NCI-H524 treated with DMSO at 0.1 percent for 48 hours (cell line): ENCODE results near the gene DPH3.
"Not testable (repeated sequence)": the region's sequence is repeated elsewhere in the genome, so short reads cannot be mapped to it uniquely, and the experiment has no call there.

Experiments used
- DNase-seq: peaks from one replicate; lab custom pipeline; 2025; lab: John Stamatoyannopoulos, UW

The DPH3 gene

DNA sequence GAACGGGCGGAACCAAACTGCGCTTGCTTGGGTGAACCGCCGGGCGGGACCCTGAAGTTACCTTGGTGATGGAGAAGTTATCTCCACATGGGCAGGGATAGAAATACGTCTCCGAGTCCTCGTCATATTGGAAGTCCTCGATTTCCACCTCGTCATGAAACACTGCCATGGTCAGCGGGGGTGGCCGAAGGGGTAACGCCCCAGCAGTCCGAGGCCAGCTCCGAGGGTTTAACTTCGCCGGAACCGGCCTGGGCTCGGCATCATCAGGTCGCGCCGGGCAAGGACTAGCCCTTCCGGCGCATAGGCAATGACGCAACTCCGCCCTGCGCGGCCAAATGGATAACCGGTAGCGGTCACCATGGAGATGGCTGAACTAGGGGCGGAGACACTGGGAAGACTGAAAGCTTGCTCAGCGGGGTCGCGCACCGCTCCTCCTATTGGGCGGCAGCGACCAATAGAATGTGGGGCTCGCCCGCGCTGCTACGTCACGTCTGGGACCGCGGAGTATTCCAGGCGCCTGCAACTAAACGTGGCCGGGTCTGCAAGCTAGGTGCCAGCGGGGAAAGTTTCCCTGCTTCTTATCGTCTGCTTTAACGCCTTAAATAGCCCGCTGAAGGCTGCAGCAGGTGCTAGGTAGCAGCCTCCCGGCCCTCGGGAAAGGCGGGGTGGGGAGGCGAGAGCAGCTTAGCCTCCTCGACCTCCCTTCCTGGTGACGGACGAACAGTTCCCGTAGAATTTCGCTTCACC lies at the start of gene DPH3, which contains the start of gene OXNAD1:
Gene DPH3 (minus strand): TSS at position 236 of the 747 bp plus-strand sequence. CDS start 67 bp downstream, at position 169.
Gene OXNAD1 (plus strand): TSS at position 505 of the 747 bp plus-strand sequence. CDS start 5,741 bp downstream, outside the sequence.
- peak; percentile 85 for DNase-seq

DNA sequence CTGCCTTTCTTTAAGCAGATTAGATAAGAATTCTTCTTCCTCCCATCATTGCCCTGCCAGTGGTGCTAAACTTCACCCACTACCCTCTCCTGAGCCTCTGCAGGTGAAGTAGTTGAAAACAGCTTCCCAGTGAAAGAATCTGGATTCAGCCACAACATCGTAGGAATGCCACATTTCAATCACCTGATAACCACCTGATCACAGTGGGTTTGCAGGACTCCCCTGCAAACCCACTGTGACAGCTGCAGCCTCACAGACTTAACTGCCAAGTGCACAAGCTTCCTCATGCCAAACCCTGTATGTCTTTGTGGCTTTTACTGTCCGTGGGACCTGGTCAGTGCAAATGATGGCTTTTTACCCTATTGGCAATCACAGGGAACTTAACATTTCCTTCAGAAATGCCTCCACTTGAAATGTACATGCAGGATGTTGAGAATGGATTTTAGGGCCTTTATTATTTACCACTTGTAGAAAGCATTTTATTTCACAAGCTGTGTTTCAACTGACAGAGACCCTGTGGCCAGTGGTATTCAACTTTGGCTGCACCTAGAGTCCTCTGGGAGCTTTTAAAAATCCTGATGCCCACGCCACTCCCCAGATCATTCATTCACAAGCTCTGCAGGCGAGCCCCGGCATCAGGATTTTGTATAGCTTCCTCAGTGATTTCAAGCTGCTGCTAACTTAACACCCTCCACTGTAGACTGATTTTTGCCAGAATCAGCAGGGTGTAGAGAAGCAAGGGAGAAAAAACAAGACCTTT lies 49.3 kb upstream of the DPH3 start:
- no peak for DNase-seq

DNA sequence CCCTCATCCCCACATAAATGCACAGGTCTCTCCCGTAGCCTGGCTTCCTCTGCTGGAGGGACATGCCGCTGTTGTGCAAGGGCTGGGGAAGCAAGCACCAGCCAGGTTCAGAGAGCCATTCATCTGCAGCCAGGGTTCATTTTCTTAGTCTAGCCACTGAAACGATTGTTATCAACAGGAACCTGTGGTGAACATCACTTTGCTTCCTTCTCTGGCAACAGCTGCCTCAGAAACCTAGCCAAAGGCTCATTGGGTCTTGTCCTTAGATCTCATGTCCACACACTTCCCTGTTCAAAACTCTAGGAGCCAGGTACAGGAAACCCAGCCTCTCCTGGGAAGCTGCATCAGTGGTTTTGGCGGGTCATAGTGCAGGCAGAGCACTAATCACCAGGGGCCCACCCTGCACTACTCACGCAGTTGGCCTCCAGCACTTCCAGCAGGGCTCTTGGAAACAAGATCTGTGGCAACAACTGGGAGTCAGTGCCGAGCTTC lies 47.3 kb upstream of the DPH3 start:
- no peak for DNase-seq

DNA sequence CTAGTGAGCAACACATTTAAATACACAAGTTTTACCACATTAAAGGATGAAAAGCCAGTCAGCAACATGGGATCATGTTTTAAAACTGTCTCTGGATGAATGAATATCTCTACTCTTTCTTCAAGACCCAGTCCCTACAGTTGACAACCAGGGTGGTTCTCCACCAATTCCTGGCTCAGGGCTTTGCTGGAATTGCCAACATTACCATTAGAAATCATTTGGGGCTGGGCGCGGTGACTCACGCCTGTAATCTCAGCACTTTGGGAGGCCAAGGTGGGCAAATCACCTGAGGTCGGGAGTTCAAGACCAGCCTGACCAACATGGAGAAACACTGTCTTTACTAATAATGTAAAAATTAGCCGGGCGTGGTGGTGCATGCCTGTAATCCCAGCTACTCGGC lies 45.7 kb upstream of the DPH3 start:
- not testable (repeated sequence) for DNase-seq

DNA sequence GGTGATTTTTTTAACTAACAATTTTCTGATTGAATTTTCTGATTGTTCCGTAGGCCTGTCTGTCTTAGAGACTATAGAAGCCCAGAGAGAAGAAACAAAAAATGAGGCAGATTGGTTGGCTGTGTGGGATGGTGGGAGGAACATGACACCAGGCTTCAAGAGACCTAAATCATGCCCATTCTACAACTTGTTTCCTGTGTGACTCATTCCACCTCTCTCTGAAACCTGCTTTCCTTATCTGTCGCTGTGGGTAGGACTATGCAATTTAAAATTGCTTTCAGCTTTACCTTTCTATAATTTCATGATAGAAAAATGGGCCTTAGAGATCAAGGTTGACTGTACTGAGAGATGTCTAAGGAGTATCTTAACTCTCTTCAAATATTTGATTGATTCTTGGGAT lies 44.8 kb upstream of the DPH3 start:
- no peak for DNase-seq

DNA sequence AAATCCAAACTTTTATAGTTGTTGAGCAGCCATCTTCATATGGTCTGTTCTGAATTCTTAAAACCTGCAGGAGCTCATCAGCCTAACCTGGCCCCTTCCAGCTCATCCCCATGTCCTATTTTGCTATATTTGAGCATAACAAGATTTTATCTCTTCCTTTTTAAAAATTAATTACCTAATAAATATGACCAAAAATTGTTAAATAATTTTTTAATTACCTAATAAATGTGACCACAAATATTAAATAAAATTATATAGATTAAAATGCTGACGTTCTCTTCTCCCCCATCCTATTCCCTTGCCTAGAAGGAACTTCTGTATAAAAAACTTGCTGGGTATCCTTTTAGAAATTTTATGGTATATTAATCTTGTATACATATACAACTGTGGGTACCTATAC lies 44.0 kb upstream of the DPH3 start:
- no peak for DNase-seq

DNA sequence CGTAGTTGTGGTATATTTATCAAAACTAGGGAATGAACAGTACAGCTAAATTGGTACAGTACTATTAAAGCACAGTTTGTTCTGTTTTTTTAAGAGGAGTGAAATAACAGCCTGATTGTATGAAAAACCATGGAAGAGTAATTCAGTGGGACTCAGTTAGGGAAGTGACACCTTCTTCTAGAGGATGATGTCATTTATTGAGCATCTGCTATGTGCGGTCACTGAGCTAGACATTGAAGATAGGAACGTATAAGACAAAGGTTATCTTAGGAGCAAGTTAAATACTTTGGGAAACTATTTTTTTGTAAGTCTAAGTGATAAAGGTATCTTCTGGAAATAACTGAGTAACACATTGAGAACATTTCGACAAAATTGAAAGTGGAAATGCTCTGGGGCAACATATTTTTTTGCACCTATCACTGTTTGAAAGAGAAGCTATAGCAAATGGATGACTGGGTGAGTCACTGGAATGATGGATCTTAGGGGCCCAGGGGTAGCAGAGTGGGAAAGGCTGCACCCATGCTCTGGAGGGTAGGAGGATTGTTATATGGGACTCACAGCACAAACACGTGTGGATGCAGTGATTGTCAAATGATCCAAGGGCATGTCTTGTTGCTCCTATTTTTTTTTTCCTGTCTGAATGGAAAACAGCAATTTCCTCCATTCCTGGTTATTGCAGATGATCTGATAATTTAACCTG lies 43.2 kb upstream of the DPH3 start:
- DNase-seq, result no peak

DNA sequence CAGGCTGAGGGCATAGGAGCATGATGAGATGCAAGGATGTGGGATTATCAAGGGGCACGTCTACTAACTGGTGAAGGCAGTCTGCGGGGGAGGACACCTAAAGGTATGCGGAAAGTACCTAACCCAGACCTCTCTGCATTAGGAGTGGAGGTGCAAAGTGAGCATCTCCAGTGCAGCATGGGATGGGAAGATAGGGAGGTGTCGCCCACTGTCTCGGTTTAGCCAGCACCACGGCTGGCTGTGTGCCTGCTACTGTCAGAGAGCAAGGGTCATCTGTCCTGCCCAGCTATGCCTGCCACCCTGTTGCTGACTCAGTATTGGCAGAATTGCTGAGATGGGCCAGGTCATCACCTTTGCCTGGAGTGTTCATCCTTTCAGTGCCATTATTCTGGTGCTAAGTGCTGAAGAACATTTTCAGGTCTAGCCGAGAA lies 40.4 kb upstream of the DPH3 start:
- no peak for DNase-seq

DNA sequence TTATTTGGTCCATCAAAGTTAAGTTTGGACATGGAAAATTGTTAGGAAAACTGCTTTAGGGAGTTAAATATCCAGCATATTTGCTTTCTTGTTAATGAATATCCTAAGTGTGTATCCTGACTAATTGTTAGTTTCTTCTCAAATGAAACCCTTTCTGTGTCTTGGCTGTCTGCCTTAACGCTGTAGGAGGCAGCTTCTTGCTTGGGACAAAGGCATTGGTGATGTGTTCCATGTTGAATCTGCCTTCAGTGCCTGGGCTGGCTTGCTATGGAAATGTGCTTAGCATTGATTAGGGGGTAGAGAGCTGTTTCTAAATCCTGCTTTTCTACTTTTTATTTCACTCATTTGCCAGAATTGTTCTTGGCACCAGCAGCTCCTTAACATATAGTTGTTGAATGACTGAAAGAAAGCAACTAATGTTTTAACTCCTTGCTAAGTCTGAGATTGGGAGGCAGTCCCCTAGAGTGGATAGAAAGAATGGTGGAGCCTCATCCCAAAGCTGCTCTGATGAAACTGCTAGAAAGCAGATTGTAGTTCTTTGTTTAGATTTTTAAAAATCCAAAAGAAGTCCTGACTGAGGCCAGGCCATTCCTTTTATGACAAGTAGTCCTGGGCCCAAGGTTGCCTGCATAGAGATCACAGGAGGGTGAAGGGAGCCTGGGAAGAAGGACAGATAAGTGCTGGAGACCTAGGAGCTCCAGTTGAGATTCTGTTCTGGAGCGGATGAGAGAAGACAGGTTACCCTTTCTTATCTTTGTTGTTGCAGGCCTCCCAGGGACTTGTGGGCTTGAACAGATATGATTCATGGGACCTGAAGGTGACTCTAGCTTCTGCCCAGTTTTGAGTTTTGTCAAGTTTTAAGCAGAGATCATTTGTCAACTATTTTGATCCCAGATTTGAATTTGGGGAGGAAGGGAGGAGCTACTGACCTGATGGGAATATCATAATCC lies 39.6 kb upstream of the DPH3 start:
- DNase-seq, result no peak

DNA sequence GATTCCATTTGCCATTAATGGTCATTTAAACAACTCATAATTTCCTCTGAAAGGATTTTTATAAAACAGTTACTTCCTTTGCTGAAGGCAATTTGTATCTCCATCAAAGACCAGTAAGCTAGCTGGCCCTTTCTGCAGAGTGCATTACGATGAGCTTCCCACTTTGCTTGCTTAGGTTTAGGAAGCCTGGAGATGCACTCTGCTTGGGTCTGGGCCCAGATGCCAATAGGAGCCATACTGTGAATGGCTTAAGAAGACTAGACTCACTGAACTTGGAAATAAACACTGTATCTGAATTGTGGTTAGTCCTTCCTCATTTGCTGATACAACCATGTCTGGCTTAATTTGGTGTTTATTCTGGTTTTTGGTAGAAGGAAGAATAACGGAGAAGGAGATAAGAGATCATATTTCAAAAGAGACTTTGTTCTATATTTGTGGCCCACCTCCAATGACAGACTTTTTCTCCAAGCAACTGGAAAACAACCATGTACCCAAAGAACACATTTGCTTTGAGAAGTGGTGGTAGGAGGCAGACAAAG lies 38.4 kb upstream of the DPH3 start:
- DNase-seq, result no peak

DNA sequence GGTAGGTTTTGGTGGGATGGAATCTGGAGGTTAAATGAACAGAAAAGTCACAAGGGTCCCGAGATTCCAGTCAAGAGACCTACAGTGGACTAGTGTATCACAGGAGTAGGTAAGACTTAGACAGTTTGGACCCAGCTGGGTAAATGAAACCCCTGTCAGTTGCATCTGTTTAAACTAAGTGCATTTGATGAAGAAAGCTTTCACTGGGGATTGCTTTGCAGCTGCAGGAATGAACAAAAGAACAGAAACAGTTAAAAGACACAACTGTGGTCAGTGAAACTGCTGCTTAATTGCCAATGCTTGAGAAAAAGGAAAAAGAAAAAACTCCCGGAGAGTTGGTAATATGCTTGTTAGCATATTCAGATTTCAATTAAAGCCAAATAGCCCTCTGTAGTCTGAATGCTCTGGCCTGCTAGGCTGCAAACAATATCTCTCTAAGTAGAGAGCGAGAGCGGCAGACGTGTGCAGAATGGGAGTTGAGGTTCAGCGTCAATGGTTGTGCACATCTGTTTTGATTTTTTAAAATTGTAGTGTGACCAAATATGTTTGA lies 37.4 kb upstream of the DPH3 start:
- no peak for DNase-seq

DNA sequence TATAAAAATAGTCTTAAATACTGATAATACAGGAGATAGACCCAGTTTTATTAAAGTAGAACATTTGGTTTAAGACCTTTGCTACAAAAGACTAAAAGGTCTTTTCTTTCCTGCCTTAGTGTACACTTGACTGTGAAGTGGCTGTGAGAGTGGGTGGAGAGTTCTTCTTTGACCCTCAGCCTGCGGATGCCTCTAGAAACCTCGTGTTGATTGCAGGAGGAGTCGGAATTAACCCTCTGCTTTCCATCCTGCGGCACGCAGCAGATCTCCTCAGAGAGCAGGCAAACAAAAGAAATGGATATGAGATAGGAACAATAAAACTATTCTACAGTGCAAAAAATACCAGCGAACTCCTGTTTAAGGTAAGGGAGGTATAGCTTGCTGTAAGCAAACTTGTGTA lies 36.8 kb upstream of the DPH3 start:
- DNase-seq, result no peak

DNA sequence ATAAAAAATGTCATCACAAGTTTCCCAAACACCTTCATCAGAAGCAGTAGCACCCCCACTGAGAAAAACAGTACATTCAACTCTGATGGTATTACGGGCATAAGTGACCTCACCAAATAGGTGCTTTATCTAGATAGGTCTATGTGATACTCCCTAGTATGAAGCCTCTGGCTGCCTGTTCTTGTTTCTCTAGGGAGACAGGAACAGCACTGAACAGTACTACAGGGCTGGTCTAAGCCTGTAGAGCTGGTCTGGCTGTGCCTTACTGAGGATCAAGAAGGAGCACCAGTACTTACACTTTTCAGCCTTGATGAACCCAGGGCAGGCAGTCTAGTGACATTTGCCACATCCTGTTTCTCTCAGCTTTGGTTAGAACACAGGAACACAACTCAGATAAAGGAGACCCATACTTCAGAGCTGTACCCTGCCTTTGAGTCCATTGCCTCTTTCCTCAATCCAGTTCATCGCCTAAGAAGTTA lies 36.2 kb upstream of the DPH3 start:
- DNase-seq, result no peak

DNA sequence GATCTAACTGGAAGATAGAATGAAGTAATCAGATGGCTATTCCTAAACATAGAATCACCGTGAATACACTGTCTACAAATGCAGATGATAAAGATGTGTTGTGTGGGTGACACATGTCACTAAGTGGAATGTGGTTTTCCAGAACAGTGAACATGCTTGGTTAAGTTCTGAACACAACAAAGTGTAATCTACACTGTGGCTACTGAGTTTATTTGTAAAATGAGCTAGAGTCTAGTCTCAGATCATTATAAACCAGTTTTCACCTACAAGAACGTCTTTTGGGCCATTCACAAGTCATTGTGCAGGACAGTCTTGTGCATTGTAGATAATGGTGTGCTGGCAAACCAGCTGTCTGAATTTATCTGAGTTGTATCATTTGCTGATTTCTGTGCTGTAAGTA lies 35.6 kb upstream of the DPH3 start:
- DNase-seq, result no peak

DNA sequence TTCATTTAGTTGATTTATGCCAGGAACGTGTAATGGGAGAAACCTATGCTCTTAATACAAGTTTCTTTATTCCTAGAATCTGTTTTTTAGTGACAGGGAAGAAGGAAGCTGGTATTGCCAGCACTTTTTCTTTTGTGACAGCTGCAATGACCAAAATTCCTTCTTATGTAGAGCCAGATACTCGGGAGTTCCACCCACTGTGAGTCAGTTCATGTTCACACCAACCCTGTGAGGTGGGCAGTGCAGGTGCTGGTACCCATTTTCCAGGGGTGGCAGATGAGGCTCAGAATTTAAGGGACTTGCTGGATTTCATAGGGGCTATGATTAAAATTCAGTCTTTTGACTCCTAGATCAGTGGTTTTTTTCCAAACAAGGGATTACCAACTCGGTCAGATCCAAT lies 35.0 kb upstream of the DPH3 start:
- no peak for DNase-seq

DNA sequence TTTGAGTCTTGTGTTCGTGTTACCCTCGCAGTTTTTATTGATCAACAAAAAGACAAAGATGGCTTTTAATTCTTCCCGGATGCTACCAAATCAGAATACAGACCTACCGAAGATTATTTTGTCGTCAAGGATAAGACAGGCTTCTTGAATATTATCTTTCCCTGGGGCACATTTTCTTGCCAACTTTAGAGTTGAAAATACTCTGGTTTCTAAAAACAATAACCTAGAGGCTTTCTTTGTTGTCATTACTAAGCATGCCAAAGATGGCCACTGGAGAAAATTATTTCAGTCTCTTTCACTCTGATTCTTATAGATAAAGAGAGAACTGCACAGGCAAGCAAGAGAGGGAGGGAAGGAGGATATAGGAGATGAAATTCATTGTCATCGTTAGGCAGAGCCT lies 34.1 kb upstream of the DPH3 start:
- DNase-seq, result no peak

DNA sequence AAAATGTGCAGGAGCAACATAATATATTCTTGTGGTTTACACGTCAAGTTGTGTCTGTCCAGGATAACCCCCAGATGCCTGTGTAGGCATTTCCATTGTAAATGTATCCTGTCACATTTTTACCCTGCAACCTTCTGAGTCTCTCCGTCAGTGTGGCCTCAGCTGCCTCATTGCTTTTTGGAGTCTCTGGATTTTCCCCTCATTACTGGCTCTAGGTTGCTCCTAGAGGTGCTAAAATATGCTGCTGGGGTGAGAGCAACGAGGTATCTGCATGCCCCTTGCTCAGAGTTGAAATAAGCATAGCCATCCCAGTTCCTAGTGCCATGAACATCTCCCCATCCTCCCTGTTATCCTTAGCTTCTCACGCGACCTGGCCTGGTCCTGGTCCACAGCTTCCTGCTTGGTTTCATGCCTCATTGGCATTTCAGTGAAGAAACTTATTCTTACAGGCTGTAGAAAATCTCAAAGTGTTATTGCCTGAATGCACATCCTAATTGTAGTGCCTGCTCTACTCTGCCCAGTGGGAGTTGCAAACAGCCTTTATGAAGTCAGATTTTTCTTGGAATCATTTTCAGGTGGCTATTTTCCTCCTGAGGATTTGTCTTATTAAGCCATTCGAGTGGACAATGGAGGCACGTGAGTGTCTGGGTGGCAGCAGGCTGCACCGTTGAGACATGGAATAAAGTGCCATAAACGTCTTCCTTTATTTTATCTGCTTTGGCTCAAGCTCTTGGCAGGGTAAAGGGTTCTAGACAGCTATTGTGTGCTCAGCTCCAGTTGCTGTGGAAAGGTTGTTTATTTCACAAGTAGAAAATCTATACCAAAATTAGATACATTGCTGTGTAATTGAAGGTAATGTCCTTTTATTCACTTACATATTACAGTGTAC lies 33.5 kb upstream of the DPH3 start:
- no peak for DNase-seq

DNA sequence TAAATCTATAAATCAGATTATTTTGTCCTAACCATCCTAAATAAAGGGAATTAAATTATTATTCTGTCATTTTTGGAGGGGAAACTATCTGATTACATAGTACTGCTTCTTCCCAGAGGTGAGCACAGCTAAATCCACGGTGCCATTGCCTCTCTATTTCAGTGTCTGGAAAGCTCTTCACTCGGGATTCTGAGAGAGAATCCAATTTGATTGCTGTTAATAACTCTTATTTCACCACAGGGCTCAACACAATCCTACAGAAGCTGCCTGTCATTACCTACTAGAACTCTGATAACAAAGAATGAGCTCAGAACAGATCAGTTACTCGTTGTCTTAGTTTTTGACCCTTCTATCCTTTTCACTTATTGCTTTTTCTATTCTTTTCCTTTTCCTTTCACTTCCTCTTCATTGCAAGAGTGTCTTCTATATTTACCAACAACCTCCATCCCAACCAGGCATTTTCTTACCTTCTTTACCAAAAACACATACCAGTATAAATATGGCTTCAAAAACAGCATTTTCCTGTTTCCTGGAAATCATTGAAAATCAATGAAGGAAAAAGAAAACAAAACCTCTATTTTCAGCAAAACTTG lies 30.7 kb upstream of the DPH3 start:
- no peak for DNase-seq

DNA sequence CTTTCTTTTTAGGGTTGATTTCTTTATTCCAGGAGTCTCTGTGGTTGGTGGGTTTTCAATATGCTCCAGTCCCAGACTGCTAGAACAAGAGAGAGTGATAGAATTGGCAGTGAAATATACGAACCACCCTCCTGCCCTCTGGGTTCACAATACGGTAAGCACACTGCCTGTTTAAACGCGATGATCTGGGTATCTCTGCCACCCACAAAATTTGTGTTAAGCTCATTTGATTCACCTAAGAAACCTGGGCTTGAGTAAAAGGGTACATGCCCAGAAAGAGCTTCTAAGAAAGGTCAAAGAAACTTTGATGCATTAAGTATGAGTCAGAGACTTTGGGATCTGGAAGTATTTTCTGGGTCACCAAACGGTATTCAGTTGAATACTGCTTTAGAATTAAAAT lies 30.1 kb upstream of the DPH3 start:
- no peak for DNase-seq
